GM18499 (cell line): ENCODE data around the gene PBX3.

Experiments
- ATAC-seq: cut with Tn5 transposase; IDR thresholded peaks from one replicate; pipeline ENCODE4 v1.9.1; 2021; ENCODE audit warnings: moderate number of reproducible peaks; ENCODE audit not compliant: insufficient read depth, unreplicated experiment

PBX3 gene

DNA sequence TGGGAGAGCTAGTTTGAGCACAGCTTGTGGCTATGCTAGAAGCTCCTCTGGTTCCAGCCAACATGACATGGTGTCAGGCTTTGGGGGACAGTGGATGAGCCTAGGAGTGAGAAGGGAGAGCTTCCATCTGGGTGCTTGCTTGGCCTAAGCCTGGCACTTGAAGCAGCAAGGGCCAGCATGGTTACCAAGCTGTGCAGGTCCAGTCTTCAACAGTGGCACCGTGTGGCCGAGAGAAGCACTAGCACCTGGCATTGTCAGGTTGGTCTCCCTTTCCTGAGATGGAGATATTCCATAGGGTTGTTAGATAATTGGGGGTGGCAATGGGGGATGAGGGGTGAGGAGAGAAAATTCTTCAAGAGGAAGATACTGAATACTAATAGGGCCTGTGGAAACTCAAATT, 261.9 kb downstream of the PBX3 start:
- no peak for ATAC-seq

DNA sequence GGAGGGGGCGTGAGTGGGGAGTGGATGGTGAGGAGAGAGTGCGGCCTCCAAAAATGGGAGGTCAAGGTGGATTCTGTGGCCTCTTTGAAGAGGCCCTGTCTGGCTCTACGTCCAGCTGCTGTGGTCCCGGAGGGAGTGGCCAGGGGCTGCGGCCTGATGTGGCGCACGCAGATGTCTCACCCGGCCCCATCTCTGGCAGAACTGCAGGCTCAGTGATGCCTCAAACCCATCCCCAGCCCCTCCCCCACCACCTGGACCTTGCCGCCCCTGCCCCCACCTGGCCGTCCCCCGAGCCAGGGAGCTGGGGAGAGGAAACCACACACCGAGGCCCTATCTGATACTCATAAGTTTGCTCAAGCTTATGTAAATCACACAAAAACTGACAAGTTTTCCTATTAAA, 267.6 kb downstream of the PBX3 start:
- ATAC-seq, result no peak

DNA sequence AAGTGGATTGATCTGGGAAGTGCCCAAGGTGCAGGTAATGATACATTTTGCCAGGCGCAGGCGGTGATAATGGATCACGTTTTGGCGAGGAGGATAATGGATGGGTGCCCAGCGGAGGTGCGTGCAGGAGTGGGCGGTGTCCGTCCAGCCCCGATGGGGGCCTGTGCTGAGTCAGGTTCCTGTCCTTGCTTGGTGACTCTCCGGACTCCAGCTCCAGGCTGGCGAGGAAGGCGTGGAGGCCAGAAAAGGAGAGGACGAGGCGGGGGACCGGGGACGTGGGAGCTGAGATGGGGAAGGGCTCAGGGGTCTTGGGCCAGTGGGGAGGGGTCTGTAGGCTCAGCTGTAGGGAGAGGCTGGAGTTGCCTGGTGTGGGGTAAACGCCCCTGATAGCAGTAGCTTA, 268.3 kb downstream of the PBX3 start:
- ATAC-seq, result no peak

DNA sequence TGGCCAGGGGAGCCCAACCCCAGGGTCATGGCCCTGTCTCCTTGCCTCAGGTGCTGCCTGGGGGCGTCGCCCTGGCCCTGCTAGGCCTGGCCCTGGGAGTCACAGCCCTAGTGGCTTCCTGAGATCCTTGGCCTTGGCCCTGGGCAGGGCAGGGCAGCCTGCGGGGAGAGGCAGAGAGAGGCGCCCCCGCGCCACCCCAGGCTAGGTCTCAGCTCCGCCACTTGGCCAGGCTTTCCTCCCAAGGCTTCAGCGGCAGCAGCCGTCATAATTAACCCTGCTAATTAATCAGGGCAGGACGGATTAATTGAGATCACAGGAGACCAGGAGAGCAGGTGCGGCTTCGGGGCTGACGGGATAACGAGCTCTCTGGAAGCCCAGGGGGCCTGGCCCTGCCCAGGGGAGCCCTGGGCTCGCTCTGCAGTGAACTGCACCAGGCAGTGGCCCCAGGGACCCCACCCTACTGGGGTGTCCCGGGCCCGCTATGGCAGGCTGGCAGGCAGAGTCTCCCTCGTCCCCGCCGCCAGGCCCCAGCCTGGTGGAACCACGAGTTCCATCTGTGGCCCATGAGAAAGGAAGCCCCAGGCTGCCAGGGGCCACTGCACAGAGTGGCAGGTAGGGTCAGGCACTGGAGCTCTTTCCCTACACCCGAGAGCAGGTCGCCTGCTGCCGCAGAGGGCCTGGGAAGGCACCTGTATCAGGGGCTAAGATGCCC, 269.6 kb downstream of the PBX3 start:
- no peak for ATAC-seq
